GM23338 (cell line): ENCODE measurements around the gene CLNK. TPM values are rescaled to one million over a fixed set of nuclear protein-coding genes. Genes with fewer than 3 reads are reported as not detected.

Source experiments
- ATAC-seq: fragments of 200-7000 bp; cut with Tn5 transposase; 3 replicates; pipeline ENCODE4 v1.9.1; 2020
- DNase-seq: peaks from one replicate; pipeline ENCODE4 v3.0.0-alpha.2; 2015; ENCODE audit warnings: low spot score
- H2AFZ ChIP-seq: fragments of 200-600 bp; sonication (generic); 2 replicates; pipeline ENCODE4 v1.8.0; 2016; ENCODE audit warnings: antibody characterized with exemption, mild to moderate bottlenecking, moderate library complexity
- H3F3A ChIP-seq: fragments of 200-600 bp; sonication (generic); replicated peaks from 2 replicates; pipeline ENCODE4 v1.8.0; 2017; ENCODE audit warnings: antibody characterized with exemption, mixed run types, low read depth
- H3K27ac ChIP-seq: fragments of 200-600 bp; sonication (generic); 2 replicates; pipeline ENCODE4 v1.6.1; 2016; ENCODE audit warnings: low read depth
- H3K27me3 ChIP-seq: fragments of 200-600 bp; sonication (generic); 2 replicates; pipeline ENCODE4 v1.8.0; 2016; ENCODE audit warnings: mild to moderate bottlenecking, mixed run types, moderate library complexity; ENCODE audit not compliant: insufficient read depth
- H3K36me3 ChIP-seq: fragments of 200-600 bp; sonication (generic); 2 replicates; pipeline ENCODE4 v1.8.0; 2016; ENCODE audit warnings: mild to moderate bottlenecking; ENCODE audit not compliant: insufficient read depth
- H3K4me1 ChIP-seq: fragments of 200-600 bp; sonication (generic); 2 replicates; pipeline ENCODE4 v1.8.0; 2016; ENCODE audit warnings: mild to moderate bottlenecking, moderate library complexity; ENCODE audit not compliant: insufficient read depth
- H3K4me2 ChIP-seq: fragments of 200-600 bp; sonication (generic); 2 replicates; pipeline ENCODE4 v1.7.1; 2017; ENCODE audit warnings: mixed run types
- H3K4me3 ChIP-seq: fragments of 200-600 bp; sonication (generic); 2 replicates; pipeline ENCODE4 v1.6.1; 2016; ENCODE audit warnings: mixed run types
- H3K79me2 ChIP-seq: fragments of 200-600 bp; sonication (generic); replicated peaks from 2 replicates; pipeline ENCODE4 v1.8.0; 2017; ENCODE audit warnings: mild to moderate bottlenecking; ENCODE audit not compliant: insufficient read depth
- H3K9me2 ChIP-seq: fragments of 200-600 bp; sonication (generic); 2 replicates; pipeline ENCODE4 v1.8.0; 2017; ENCODE audit not compliant: insufficient read depth
- H4K20me1 ChIP-seq: fragments of 200-600 bp; sonication (generic); replicated peaks from 2 replicates; pipeline ENCODE4 v1.8.0; 2017; ENCODE audit warnings: mild to moderate bottlenecking; ENCODE audit not compliant: insufficient read depth
- H3K27ac Mint-ChIP-seq: 2 replicates; pipeline ENCODE4 v1.8.0; 2020; ENCODE audit warnings: inconsistent platforms, mild to moderate bottlenecking, moderate library complexity, mixed read lengths
- H3K27me3 Mint-ChIP-seq: 3 replicates; pipeline ENCODE4 v1.8.0; 2022; ENCODE audit warnings: low read depth, mild to moderate bottlenecking, moderate library complexity, mixed read lengths, inconsistent platforms; ENCODE audit not compliant: insufficient read depth, poor library complexity
- H3K36me3 Mint-ChIP-seq: 3 replicates; pipeline ENCODE4 v1.8.0; 2021; ENCODE audit warnings: low read depth, mild to moderate bottlenecking, inconsistent platforms, moderate library complexity, mixed read lengths
- H3K4me1 Mint-ChIP-seq: 3 replicates; pipeline ENCODE4 v1.8.0; 2020; ENCODE audit warnings: mild to moderate bottlenecking, inconsistent platforms, mixed read lengths
- H3K4me3 Mint-ChIP-seq: 3 replicates; pipeline ENCODE4 v1.8.0; 2021; ENCODE audit warnings: moderate library complexity, mild to moderate bottlenecking, inconsistent platforms, mixed read lengths
- H3K9me3 Mint-ChIP-seq: 3 replicates; pipeline ENCODE4 v1.8.0; 2020; ENCODE audit warnings: moderate library complexity, mild to moderate bottlenecking, inconsistent platforms, mixed read lengths
- NANOG ChIP-seq: IDR thresholded peaks from 2 replicates; pipeline ENCODE4 v1.6.1; 2016; ENCODE audit warnings: antibody characterized with exemption, borderline replicate concordance
- POLR2AphosphoS5 ChIP-seq: IDR thresholded peaks from 2 replicates; pipeline ENCODE4 v1.6.1; 2016; ENCODE audit warnings: antibody characterized with exemption, low read depth
- STAT1 ChIP-seq: IDR thresholded peaks from one replicate; pipeline ENCODE4 v1.6.1; 2016; ENCODE audit warnings: antibody characterized with exemption; ENCODE audit not compliant: unreplicated experiment
- ZNF331 ChIP-seq: fragments of 250-450 bp; sonication (Bioruptor Pico); IDR thresholded peaks from 2 replicates; pipeline ENCODE4 v1.5.0; 2020; ENCODE audit warnings: low read depth, mild to moderate bottlenecking, moderate library complexity
- polyA plus RNA-seq: library from polyadenylated mRNA; unstranded; fragments of >200 nt; fragmentation: Nextera tagmentation; extraction: Ambion mirVana; gene quantifications from 2 replicates; pipeline ENCODE4 v1.2.1, GENCODE V29; 2016
- total RNA-seq: library from RNA; depleted of rRNA; stranded (reverse); fragments of >200 nt; shearing (Covaris generic); gene quantifications from 2 replicates; pipeline ENCODE4 v1.2.3, GENCODE V29; 2014
- TF ChIP-seq, protein P1 (sequence below): fragments of 250-450 bp; sonication (Bioruptor Pico); IDR thresholded peaks from 2 replicates; pipeline ENCODE4 v1.5.0; 2020; ENCODE audit warnings: mild to moderate bottlenecking, moderate library complexity

The CLNK gene
- total and polyA plus RNA-seq, 2 experiments from 2014 or later, result not detected

GRCh38 chr4:10532155-10532554 lies 152.4 kb downstream of the CLNK start:
- Mint-ChIP-seq H3K36me3 (no peaks in the 10 kb centered on the region), H3K27me3 (peaks cover 2% of the 10 kb centered on the region), H3K4me3 (no peak overlapping the region), H3K4me1 (peaks cover 13% of the 10 kb centered on the region; the same call in 2 of the 3 replicates), H3K9me3 (no peaks in the 10 kb centered on the region), H3K27ac (no peak overlapping the region)
- peaks cover 5% of the 10 kb centered on the region for H3K4me1 ChIP-seq
- no peaks in the 10 kb centered on the region for H3K27me3 ChIP-seq
- TF ChIP-seq, protein P1, sequence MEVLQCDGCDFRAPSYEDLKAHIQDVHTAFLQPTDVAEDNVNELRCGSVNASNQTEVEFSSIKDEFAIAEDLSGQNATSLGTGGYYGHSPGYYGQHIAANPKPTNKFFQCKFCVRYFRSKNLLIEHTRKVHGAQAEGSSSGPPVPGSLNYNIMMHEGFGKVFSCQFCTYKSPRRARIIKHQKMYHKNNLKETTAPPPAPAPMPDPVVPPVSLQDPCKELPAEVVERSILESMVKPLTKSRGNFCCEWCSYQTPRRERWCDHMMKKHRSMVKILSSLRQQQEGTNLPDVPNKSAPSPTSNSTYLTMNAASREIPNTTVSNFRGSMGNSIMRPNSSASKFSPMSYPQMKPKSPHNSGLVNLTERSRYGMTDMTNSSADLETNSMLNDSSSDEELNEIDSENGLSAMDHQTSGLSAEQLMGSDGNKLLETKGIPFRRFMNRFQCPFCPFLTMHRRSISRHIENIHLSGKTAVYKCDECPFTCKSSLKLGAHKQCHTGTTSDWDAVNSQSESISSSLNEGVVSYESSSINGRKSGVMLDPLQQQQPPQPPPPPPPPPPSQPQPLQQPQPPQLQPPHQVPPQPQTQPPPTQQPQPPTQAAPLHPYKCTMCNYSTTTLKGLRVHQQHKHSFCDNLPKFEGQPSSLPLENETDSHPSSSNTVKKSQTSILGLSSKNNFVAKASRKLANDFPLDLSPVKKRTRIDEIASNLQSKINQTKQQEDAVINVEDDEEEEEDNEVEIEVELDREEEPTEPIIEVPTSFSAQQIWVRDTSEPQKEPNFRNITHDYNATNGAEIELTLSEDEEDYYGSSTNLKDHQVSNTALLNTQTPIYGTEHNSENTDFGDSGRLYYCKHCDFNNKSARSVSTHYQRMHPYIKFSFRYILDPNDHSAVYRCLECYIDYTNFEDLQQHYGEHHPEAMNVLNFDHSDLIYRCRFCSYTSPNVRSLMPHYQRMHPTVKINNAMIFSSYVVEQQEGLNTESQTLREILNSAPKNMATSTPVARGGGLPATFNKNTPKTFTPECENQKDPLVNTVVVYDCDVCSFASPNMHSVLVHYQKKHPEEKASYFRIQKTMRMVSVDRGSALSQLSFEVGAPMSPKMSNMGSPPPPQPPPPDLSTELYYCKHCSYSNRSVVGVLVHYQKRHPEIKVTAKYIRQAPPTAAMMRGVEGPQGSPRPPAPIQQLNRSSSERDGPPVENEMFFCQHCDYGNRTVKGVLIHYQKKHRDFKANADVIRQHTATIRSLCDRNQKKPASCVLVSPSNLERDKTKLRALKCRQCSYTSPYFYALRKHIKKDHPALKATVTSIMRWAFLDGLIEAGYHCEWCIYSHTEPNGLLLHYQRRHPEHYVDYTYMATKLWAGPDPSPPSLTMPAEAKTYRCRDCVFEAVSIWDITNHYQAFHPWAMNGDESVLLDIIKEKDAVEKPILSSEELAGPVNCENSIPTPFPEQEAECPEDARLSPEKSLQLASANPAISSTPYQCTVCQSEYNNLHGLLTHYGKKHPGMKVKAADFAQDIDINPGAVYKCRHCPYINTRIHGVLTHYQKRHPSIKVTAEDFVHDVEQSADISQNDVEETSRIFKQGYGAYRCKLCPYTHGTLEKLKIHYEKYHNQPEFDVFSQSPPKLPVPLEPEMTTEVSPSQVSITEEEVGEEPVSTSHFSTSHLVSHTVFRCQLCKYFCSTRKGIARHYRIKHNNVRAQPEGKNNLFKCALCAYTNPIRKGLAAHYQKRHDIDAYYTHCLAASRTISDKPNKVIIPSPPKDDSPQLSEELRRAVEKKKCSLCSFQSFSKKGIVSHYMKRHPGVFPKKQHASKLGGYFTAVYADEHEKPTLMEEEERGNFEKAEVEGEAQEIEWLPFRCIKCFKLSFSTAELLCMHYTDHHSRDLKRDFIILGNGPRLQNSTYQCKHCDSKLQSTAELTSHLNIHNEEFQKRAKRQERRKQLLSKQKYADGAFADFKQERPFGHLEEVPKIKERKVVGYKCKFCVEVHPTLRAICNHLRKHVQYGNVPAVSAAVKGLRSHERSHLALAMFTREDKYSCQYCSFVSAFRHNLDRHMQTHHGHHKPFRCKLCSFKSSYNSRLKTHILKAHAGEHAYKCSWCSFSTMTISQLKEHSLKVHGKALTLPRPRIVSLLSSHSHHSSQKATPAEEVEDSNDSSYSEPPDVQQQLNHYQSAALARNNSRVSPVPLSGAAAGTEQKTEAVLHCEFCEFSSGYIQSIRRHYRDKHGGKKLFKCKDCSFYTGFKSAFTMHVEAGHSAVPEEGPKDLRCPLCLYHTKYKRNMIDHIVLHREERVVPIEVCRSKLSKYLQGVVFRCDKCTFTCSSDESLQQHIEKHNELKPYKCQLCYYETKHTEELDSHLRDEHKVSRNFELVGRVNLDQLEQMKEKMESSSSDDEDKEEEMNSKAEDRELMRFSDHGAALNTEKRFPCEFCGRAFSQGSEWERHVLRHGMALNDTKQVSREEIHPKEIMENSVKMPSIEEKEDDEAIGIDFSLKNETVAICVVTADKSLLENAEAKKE (CRISPR knock-in tag), result no peak
- TF ChIP-seq POLR2AphosphoS5 (no peak), NANOG (no peak)
- no peak overlapping the region for H3K4me2 ChIP-seq
- no peak overlapping the region for H3K27ac ChIP-seq
- peaks cover 3% of the 10 kb centered on the region; the same call in 1 of the 2 replicates for H3K9me2 ChIP-seq
- no peak for DNase-seq
- no peaks in the 10 kb centered on the region for H3K79me2 ChIP-seq
- H3F3A ChIP-seq, result no peaks in the 10 kb centered on the region
- H4K20me1 ChIP-seq, result no peaks in the 10 kb centered on the region
- no peaks in the 10 kb centered on the region for H3K36me3 ChIP-seq
- no peak overlapping the region for H2AFZ ChIP-seq
- H3K4me3 ChIP-seq, result no peak overlapping the region
- no peak for ATAC-seq

- no peaks in the 10 kb centered on the region for H3K27me3 ChIP-seq
- no peaks in the 10 kb centered on the region for H3F3A ChIP-seq
- Mint-ChIP-seq H3K27me3 (peaks cover 2% of the 10 kb centered on the region), H3K27ac (no peak overlapping the region), H3K4me1 (peaks cover 13% of the 10 kb centered on the region; the same call in 2 of the 3 replicates), H3K9me3 (no peaks in the 10 kb centered on the region), H3K4me3 (no peak overlapping the region), H3K36me3 (no peaks in the 10 kb centered on the region)
- no peaks in the 10 kb centered on the region for H3K36me3 ChIP-seq
- H3K4me2 ChIP-seq, result 0 out of 2 replicates have a peak overlapping the region, but pooled peaks have one; percentile 30
- H3K27ac ChIP-seq, result no peak overlapping the region
- ATAC-seq, result no peak
- no peaks in the 10 kb centered on the region for H4K20me1 ChIP-seq
- H3K9me2 ChIP-seq, result peaks cover 3% of the 10 kb centered on the region; the same call in 1 of the 2 replicates
- no peak for TF ChIP-seq STAT1
- TF ChIP-seq, protein P1 (CRISPR knock-in tag), result no peak
- TF ChIP-seq ZNF331 (CRISPR knock-in tag), result no peak
- no peak overlapping the region for H3K4me3 ChIP-seq
- DNase-seq, result no peak
- peaks cover 5% of the 10 kb centered on the region for H3K4me1 ChIP-seq
- H3K79me2 ChIP-seq, result no peaks in the 10 kb centered on the region
- H2AFZ ChIP-seq, result no peak overlapping the region
Measured at GRCh38 chr4:10530137-10530786, 154.3 kb downstream of the CLNK start.
